ENCODE measurements around the gene CRLF2. TPM values are rescaled to one million over a fixed set of nuclear protein-coding genes. Genes with fewer than 3 reads are reported as not detected.
A peak's percentile ranks its signal among the peaks of the same experiment; 100 is the strongest.
"Not testable (repeated sequence)": the region's sequence is repeated elsewhere in the genome, so short reads cannot be mapped to it uniquely, and the experiment has no call there.

CRLF2 gene
- total RNA-seq, 1 donor from 2014 or later, result not detected

- DNase-seq, result no peak
- ATAC-seq (ENCODE audit: poor library complexity), result no peak
- intact Hi-C loops (cut with DNase I), result no loop called here
Measured at GRCh38 chrX:1221296-1221845, 8.9 kb upstream of the CRLF2 start.

- intact Hi-C loops (cut with DNase I), result no loop called here
- DNase-seq (no peak), ATAC-seq (ENCODE audit: poor library complexity) (no peak)
Measured at GRCh38 chrX:1218286-1218685, 5.8 kb upstream of the CRLF2 start.

DNA sequence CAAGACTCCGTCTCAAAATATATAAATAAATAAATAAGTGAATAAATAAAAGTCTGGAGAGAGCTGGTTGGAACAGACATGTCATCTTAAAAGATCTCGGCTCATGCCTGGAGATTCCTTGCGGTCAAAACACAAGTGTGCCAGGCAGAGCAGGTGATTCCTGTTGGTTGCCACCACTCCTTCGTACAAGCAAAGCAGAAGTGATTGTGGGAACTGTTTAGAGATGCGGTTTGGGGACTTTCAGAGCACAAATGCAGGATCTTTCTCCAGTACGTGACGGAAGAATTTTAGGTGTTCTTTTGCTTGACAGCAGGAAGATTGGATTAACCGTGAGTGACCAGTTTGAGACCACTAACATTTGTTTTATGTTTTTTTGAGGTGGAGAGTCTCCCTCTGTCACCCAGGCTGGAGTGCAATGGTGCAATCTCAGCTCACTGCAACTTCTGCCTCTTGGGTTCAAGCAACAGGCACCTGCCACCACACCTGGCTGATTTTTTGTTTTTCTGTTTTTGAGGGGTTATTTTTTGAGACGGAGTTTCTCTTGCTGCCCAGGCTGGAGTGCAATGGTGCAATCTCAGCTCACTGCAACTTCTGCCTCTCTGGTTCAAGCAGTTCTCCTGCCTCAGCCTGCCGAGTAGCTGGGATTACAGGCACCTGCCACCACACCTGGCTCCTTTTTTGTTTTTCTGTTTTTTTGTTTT is 2.8 kb upstream of the CRLF2 start:
- ATAC-seq (ENCODE audit: poor library complexity) (no peak), DNase-seq (no peak)
- intact Hi-C loops (cut with DNase I), result no loop called here

GRCh38 chrX:1213971-1214370 is 1.5 kb upstream of the CRLF2 start:
- DNase-seq (no peak), ATAC-seq (ENCODE audit: poor library complexity) (no peak)
- intact Hi-C loops (cut with DNase I), result no loop called here

DNA sequence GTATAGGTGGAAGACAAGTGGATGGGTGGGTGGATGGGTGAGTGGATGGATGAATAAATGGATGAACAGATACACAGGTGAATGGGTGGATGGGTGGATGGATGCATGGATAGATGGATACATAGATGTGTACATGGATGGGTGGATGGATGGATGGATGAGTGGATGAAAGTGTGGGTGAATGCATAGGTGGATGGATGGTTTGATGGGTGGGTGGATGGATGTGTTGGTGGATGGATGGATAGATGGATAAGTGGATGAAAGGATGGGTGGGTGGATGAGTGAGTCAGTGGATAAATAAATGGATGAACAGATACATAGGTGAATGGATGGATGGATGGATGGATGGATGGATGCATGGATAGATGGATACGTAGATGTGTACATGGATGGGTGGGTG is 1.6 kb downstream of the CRLF2 start:
- DNase-seq, result no peak
- ATAC-seq (ENCODE audit: poor library complexity), result no peak
- intact Hi-C loops (cut with DNase I), result no loop called here

DNA sequence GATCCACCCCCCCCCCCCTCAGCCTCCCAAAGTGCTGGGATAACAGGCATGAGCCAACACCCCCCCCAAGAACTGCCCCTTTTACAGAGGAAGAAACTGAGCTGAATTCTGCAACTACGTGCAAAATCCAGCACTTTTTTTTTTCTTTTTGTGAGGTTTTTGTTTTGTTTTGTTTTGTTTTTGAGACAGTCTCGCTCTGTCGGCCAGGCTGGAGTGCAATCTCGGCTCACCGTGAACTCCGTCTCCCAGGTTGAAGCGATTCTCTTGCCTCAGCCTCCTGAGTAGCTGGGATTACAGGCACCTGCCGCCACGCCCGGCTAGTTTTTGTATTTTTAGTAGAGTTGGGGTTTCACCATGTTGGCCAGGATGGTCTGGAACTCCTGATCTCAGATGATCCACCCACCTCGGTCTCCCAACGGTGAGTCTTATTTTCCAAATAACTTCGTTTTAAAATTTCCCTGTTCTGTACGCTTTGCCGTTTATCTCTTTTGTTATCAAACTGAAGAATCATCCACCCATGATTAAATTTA is 4.9 kb downstream of the CRLF2 start:
- ATAC-seq (ENCODE audit: poor library complexity) (no peak), DNase-seq (no peak)
- intact Hi-C loops (cut with DNase I), result no loop called here

DNA sequence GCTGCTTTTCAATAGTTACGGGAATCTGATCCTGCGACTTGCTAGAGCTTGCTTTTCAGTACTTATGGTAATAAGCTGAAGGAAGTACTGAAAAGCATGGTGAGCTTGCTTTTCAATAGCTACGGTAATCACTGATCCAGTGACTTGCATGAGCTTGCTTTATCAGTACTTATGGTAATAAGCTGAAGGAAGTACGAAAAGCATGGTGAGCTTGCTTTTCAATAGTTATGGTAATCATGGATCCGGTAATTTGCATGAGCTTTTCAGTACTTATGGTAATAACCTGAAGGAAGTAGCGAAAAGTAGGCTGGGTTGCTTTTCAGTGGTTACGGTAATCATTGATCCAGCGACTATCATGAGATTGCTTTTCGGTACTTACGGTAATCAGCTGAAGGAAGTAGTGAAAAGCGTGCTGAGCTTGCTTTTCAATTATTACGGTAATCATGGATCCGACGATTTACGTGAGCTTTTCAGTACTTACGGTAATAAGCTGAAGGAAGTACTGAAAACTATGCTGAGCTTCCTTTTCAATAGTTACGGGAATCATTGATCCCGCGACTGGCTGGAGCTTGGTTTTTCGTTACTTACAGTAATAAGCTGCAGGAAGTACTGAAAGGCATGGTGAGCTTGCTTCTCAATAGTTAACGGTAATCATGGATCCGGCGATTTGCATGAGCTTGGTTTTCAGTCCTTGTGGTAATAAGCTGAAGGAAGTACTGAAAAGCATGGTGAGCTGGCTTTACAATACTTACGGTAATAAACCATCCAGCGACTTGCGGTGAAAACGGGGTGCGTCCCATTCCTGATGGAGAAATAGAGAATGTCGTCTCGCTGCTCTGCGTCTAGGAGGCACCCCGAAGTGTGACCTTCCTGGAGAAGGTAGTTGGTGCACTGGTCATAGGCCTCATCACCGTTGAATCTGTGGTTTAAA is 6.5 kb downstream of the CRLF2 start:
- no peak for DNase-seq
- intact Hi-C loops (cut with DNase I), result no loop called here

GRCh38 chrX:1202251-1202650 is 10.2 kb downstream of the CRLF2 start:
- ATAC-seq (ENCODE audit: poor library complexity) (no peak), DNase-seq (no peak)
- intact Hi-C loops (cut with DNase I), result no loop called here

More for the DNA sequence above, 6.5 kb downstream of the CRLF2 start:
- ATAC-seq (ENCODE audit: poor library complexity), result peak; percentile 89

DNA sequence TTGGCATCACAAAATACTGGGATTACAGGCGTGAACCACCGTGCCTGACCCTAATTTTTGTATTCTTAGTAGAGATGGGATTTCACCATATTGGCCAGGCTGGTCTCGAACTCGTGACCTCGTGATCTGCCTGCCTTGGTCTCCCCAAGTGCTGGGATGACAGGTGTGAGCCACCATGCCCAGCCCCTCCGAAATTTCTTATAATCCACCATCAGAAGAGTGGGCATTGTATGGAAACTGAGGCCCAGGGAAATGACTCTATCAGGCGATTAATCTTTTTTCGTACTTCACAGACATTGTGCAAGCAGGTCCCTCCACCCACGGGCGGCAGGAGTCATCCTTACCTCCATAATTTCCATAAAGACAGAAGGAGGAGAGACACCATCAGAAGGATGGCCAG is 16.0 kb downstream of the CRLF2 start:
- ATAC-seq (ENCODE audit: poor library complexity) (no peak), DNase-seq (no peak)
- intact Hi-C loops (cut with DNase I), result no loop called here

DNA sequence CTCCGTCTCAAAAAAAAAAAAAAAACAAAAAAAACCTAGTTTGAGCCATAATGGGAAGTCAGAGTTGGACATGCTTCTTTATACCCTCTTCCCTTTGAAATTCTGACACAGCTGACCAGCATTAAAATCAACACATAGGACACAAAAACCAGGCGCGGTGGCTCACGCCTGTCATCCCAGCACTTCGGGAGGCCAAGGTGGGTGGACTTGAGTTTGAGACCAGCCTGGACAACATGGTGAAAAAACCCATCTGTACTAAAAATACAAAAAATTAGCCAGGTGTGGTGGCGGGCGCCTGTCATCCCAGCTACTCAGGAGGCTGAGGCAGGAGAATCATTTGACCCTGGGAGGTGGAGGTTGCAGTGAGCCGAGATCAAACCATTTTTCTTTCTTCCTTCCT is 20.3 kb downstream of the CRLF2 start:
- ATAC-seq (ENCODE audit: poor library complexity); intact Hi-C loops (cut with DNase I); DNase-seq: not testable (repeated sequence)

GRCh38 chrX:1190596-1191145 is 21.8 kb downstream of the CRLF2 start:
- DNase-seq, result no peak
- ATAC-seq (ENCODE audit: poor library complexity), result no peak
- intact Hi-C loops (cut with DNase I), result no loop called here

DNA sequence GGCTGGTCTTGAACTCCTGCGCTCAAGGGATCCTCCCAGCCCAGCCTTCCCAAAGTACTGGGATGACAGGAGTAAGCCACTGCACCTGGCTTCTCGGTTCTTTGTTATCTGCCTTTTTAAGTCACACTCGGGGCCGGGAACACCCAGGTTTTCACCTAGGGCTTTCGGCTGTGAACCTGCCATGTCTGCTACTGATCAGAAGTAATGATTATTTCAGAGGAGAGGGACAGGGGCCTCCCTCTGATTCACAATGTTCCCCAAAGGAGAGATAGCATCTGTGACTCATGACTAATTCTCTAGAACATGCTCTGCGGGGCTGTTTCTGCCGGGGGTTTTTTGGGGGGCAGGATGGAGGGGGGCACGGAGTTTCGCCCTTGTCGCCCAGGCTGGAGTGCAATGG is 26.9 kb downstream of the CRLF2 start:
- intact Hi-C loops (cut with DNase I), result no loop called here
- no peak for ATAC-seq (ENCODE audit: poor library complexity)
- no peak for DNase-seq

DNA sequence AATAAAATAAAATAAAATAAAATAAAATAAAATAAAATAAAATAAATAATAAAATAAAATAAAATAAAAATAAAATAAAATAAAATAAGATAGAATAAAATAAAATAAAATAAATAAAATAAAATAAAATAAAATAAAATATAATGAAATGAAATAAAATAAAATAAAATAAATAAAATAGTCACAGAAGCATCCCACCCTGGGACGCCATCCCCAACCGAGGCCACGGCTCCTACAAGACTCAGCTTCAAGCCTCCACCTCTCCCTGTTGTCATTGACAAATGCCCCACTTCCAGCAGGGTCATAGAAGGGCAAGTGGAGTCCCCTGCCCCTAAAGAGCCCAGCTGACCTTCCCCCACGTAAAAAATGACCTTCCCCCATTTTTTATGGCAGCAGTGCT is 30.2 kb downstream of the CRLF2 start:
- ATAC-seq (ENCODE audit: poor library complexity), result no peak
- intact Hi-C loops (cut with DNase I), result no loop called here
- no peak for DNase-seq

- DNase-seq; intact Hi-C loops (cut with DNase I); ATAC-seq (ENCODE audit: poor library complexity): not testable (repeated sequence)
Measured at GRCh38 chrX:1181661-1182060, 30.8 kb downstream of the CRLF2 start.

DNA sequence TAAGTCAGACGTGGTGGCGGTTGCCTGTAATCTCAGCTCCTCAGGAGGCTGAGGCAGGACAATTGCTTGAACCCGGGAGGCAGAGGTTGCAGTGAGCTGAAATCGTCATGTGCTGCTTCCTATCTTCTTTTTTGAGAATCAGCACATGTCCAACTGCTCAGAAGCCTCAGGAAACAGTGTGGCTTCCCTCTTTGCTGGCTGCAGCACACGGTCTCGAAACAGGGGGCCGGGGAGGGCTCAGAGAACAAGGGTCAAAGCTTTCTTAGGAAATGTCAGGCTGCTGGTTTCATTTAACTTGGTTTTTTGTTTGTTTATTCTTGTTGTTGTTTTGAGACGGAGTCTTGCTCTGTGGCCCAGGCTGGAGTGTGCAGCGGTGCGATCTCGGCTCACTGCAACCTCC is 31.3 kb downstream of the CRLF2 start:
- intact Hi-C loops (cut with DNase I), result no loop called here
- no peak for DNase-seq
- no peak for ATAC-seq (ENCODE audit: poor library complexity)

GRCh38 chrX:1178580-1179057 is 33.8 kb downstream of the CRLF2 start:
- no peak for DNase-seq
- intact Hi-C loops (cut with DNase I), result no loop called here
- no peak for ATAC-seq (ENCODE audit: poor library complexity)

- DNase-seq; intact Hi-C loops (cut with DNase I); ATAC-seq (ENCODE audit: poor library complexity): not testable (repeated sequence)
Measured at GRCh38 chrX:1176531-1177320, 35.7 kb downstream of the CRLF2 start.
